Stimulated activated CD4-positive, alpha-beta T cell treated with anti-CD3 and anti-CD28 coated beads, TNF-alpha, amount 100 ng/mL, for 24 hours (primary cell): Measurements from ENCODE around the gene BOD1.
A peak's percentile ranks its signal among the peaks of the same experiment; 100 is the strongest.

Experiments
- DNase-seq, 3 experiments: peaks; one replicate each; pipeline ENCODE4 v3.0.0-alpha.2; 2020; ENCODE audit warnings: low read depth in 3 of 3

BOD1 gene

DNA sequence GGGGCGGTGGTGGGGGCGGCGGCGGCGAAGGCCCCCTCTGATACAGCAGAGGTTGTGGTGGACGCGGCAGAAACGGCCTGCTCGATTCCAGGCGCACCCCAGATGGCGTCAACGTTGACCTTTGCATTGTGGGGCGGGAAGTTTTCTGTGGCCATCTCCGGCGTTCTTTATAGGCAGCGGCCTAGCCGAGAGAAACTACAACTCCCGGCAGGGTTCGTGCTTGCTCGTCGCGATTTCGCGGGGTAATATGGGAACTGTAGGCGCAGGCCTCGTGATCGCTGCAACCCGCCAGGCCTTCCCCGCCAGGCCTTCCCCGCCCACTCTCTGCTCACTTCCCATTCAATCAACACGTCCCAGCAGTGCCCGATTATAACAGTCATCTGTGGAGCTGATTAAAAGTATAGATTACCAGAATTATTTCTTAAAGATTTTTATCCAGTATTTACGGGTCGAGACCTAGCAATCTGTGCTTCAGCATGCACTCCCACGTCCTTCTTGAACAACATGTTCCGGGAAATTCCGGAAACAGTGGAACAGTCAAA, at the start of gene BOD1:
Gene BOD1, minus strand, starts transcription at position 74 of the 542 bp plus-strand sequence. CDS start 214 bp downstream, outside the sequence.
- peak; percentile 90 to 95 (median 94) for DNase-seq

GRCh38 chr5:173665326-173665725, 48.9 kb upstream of the BOD1 start:
- DNase-seq, result no peak

DNA sequence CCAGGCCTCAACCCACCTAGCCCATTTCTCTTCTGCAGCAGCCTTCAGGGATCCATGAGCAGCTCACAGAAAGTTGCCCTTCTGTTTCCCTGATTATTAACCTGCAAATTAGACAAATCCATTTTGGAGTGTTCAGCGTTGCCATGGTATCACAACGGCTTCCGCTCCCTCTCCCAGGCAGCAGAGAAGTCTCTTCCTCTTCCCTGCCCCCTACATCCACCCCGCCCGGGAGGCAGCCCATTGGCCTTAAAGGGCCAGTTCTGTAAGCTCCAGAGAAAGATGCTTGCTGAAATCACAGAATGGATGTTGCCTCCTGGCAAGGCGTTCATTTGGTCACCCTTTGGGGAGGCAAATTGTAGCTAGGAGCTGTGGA, 47.7 kb upstream of the BOD1 start:
- DNase-seq, result no peak

DNA sequence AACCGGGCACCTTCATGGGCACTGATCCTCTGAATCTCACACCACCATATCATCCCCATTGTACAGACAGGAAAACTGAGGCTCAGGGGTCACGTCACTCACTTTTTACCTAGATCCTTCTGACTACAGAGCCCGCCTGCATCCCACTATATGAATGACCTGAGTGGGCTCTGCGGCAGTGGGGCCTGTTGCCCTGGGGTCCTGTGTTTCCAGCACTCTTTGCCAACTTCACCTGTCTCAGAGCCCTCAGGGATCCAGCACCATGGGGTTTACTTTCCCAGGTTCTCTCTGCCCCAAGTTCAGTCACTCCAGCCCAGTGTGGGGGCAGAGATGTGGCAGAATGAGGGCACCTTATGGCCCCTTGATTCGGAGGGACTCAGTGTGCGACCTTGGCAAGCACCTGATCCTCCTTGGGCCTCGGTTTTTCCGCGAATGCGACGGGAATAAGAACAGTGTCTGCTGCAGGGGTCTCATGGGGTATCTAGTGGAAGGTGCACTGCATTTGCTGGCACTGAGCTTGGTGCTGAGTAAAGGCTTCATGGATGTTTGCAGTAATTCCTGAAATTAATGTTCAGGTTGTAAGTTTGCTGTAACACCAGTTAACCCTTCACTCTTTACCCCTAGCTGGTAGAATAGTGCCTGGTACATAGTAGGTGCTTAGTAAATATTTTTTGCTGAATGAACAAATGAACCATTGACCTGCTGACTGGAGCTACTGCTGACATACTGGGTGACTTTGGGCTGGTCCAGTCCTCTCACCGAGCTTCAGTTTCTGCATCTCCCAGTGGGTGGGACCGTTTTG, 47.1 kb upstream of the BOD1 start:
- DNase-seq, result no peak

- DNase-seq, result no peak
Measured at GRCh38 chr5:173662581-173663351, 46.3 kb upstream of the BOD1 start.

DNA sequence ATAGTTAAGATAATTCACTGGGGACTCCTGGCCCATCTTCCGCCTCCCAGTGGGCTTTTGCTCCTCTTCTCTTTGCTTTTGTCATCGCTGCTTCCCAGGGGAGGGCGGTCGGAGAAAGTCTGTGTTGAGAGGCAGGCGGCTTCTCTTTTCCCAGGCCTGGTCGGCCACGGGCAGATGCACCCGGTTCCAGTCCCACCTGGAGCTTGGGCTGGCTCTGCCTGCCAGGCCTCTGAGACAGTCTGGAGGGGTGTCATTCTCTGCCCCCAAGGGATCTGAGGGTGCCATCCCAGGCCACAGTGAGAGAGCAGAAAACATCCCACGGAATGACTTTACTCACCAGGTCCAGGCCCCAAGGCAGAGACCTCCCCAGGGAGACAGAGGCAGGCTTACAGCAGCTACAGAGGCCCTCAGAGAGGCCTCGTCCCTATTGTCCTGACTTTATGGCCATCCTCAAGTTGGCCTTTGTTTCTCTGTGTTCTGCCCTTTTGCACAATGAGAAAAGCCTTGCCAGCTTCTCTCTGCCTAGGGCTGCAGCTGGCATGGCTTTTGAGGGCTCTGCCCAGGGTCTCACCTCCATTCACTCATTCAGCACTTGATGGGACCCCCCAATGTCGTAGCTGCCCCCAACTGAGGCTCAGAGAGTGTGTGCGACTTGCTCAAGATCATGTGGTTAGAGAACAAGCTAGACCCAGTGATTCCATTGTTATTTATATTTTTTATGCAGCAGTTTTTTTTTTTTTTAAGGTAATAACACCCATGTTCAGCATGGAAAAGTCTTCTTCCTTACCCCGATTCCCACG, 44.2 kb upstream of the BOD1 start:
- DNase-seq, result no peak

DNA sequence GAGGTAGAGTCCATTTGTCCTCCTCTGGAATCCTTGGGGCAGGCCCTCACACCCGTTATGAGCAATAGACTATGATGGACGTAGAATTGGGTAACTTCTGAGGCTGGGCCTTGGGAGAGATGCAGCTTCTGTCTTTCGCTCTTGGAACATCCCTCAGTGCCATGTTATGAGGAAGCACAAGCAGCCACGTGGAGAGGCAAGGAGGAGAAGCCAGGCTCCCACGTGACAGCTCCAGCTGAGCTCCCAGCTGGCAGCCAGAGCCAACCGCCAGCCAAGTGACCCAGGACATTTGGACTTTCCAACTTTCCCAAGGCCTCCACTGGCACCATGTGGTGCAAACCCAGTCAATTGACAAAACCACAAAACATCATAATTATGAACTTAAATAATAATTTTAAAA, 43.0 kb upstream of the BOD1 start:
- no peak for DNase-seq

DNA sequence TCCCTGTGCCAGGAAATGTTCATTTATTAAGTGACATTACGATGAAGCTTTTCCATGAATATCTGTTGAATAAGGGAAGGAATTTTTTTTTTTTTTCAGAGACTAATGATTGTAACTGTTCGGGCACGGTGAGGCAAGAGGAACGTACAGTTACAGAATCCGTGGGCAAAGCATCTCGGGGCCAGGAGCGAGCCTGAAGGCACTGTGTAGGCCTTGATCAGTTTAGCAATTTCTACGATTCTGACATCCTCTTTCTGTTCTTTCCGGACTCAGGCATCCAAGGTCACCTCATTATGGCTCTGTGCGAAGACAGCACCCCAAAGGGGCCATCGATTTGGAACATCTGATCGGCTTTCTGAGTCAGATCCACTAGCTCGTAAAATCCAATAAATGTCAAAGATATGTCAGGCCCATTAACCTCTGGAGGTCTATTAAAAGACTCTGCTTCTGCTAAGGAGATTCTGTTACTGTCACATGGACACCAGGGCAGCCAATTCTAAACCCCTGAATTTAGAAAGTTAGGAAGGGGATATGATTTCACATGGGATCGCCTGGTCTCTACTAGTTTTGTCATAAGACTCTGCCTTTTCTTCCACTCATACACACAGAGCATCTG, 41.4 kb upstream of the BOD1 start:
- DNase-seq, result no peak

DNA sequence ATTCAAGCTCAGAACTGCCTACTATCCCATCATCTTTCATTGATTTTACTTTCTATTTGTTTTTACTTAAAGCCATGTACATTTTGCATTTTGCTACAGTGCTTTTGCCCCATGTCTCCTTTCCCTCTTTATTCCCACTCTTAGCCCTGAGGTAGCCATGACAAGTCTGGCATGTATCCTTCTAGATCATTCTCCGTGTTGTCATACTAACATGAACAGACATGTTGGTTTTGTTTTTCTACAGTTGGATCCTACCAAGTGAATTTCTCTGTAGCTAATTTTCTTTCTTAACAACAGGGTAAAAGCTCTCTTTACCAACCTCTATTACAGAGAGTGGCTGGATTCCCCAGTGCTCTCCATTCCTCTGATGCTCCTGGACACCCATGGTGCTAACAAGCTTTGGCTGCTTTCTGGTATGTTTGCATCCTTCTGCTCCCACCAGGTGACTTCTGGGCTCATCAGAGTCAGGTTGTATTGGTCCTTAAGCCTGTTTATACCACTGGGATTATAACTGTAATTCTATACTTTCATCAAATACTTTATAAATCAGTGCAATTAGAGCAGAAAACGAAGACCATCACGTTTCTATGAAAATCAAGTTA, 38.8 kb upstream of the BOD1 start:
- DNase-seq, result no peak

DNA sequence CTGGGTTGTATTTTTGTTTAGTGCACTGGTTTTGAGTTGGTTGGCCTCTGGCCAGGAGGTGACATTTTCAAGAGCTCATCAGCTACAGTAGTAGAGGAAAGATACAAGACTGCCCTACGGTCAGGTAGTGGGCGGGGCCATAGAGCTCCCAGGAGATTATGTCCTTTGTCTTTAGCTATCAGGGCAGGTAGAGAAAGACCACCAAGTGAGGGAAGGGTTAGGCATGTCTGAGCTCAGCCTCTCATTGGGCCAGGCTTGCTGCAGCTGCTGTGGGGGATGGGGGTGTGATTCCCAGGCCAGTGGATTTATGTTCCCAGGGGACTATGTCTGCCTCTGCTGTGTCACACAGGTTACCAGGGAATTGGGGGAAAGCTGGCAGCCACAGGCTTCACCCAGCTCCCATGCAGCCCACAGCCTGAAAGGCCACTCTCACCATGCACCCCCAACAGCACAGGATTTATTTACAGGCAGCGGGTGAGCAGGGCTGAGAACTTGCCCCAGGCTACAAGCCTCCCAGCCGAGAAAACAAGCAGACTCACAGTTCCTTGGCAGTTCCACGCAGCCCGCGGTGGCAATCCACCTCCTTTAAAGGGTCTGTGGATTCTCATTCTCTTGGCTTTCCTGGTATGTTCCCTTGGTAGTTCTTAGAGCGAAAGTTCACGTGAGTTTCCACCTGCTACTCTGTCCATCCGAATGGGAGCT, 37.5 kb upstream of the BOD1 start:
- DNase-seq, result no peak

DNA sequence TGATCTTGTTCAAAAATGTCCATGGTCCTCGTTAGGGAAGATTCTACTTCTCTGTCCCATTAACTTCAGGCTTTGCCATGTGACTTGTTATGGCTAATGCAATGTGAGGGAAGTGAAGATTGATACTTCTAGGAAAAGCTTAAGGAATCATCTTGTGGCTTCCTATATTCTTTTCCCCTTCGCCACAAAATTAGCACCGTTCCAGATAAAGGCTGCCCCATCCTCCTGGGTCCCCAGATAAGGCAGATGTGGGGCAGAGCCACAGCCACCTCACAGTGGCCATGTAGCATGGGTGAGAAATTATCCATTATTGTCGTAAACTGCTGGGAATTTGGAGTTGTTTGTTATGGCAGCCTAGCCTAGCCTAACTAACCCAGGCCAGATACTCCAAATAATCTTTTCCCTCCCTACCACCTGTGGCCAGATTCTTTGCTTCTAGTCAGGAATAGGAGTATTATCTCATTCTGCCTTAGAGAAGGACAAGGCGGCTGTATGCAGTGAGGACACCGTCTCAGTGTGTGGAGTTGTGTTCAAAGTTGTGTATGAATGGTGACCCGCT, 31.9 kb upstream of the BOD1 start:
- DNase-seq, result no peak

- DNase-seq, result no peak
Measured at GRCh38 chr5:173646692-173647091, 30.2 kb upstream of the BOD1 start.

GRCh38 chr5:173645890-173646574, 29.6 kb upstream of the BOD1 start:
- no peak for DNase-seq

DNA sequence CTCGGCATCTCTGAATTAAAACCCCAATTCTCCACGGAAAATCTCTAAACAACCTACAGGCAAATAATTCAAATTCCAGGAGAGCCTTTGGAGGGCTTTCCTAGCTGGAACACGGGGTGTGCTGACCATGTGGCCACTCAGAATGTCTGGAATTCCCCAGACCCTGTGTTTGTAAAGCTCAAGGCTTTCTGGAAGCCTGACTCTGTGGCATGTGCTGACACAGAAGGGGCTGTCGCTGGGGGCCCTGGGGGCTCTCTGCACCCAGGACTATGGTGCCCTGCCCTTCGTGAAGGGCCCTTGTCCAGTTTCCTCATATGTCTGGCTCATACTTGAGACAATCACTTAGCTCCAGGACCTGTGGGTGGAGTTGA, 29.0 kb upstream of the BOD1 start:
- no peak for DNase-seq

DNA sequence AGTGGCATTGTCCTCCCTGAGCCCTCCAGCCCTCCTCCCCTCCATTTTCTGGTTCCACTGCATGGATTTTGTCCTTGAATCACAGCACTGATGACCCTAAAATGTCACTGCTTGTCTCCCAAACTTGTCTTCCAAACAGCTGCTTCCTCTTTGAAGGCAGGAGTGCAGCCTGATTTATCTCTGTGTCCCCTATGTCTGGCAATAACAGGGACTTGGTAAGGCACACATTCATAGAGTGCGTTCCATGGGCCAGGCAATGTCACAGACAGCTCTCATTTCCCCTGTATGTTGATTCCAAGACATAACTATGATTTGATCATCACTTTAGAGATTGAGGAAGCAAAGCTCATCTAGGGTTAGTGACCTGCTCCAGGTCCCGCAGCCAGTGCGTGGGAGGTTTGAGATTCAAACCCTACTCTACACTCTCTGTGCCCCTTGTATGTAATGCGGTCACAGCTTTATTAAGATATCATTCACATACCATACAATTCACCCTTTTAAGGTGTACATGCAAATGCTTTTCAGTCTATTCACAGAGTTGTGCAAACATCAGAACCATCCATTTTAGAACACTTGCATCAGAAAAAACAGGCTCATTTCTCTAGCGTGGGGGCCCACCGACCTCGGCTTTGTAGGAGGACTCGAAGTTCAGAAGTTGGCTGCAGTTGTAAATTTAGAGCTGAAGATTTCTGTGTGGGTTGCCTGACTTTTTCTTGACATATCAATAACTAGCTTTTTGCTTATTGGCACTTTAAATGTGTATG, 28.4 kb upstream of the BOD1 start:
- DNase-seq, result no peak

DNA sequence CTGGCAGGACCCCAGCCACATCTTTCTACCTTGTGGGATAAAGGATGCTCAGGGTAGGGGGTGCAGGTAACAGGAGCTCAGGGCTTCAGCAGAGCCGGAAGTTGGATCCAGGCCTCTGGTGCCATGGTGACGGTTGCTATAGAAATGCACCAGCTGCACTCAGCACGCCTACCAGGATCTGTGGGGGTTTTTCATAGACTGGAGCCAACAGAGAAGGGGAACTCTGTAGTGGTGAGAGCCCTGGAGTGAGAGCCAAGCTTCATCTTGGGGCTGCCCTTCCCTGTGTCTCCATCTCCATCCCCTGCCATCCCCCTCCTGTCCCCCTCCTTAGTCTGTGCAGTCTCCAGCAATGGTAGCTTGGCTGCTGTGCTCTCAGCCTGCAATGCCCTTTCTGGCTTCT, 27.5 kb upstream of the BOD1 start:
- no peak for DNase-seq

DNA sequence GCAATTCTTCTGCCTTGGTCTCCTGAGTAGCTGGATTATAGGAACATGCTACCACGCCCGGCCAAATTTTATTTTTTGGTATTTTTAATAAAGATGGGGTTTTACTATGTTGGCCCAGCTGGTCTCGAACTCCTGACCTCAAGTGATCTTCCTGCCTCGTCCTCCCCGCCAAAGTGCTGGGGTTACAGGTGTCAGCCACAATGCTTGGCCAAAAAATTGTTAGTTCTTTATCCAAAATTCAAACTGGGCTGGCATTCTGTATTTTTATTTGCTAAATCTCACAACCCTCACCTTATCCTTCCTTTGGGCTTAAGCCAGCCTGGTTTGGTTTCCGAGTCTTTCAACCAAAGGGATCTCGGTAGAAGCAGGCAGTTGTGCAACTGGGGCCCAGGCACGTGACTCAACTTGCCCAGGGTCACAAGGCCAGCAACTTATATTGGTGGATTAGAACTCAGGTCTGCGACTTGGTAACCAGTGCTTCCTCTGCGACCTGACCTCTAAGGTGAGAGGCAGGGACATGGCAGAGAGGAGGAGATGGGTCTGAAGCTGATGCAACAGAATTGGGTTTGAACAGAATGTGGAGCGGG, 26.5 kb upstream of the BOD1 start:
- DNase-seq, result no peak

DNA sequence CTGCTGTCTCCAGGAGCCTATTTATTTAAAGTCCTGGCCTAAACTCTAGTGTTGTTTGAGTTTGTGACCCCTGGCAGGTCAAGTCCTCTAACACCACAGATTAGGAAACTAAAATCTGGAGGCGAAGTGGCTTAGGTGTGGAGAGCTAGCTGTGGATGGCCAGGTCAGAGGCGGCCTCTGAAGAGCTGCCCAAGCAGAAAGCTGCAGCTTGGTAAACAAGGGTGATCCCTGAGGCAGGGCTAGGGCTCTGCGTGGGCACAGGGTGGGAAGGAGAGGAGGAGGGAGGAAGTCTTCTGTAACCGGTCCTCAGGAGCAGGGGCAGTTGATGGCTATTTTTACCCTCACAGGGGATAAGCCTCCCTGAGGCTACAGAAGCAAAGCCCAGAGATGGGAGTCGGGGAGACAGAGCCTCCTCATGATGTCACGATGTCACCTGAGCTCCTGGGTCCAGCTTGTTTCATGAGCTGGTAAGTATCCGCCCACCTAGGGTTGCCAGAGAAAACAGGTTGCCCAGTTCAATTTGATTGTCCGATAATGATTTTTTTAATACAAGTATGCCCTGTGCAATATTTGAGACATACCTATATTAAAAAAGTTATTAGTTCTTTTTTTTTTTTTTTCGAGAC, 25.9 kb upstream of the BOD1 start:
- DNase-seq, result no peak
